Measurements from ENCODE around the gene ATXN7. TPM values are rescaled to one million over a fixed set of nuclear protein-coding genes. Genes with fewer than 3 reads are reported as not detected.

ATXN7 gene
- polyA plus RNA-seq, 1 donor from 2014 or later = 6.7 TPM

GRCh38 chr3:63892773-63893352, 29.2 kb downstream of the ATXN7 start:
- no peaks in the 10 kb centered on the region for H3K79me2 ChIP-seq (replicated peaks; ENCODE audit: insufficient read depth, low read length)
- no peak overlapping the region for H2AFZ ChIP-seq (ENCODE audit: low read depth, low read length)
- H3K4me2 ChIP-seq (ENCODE audit: low read length) = no peak overlapping the region
- no peak overlapping the region for H3K9ac ChIP-seq (ENCODE audit: low read length)
- no peaks in the 10 kb centered on the region for H3K9me3 ChIP-seq (ENCODE audit: low read length)
- no peaks in the 10 kb centered on the region for H3K36me3 ChIP-seq (ENCODE audit: insufficient read depth, low read length)
- no peaks in the 10 kb centered on the region for H3K9me2 ChIP-seq (ENCODE audit: insufficient read depth, low read length)
- no peak overlapping the region for H3K4me3 ChIP-seq (ENCODE audit: low read length)
- H4K20me1 ChIP-seq (ENCODE audit: insufficient read depth) = no peaks in the 10 kb centered on the region
- no peak for TF ChIP-seq SMC3 (conservative IDR thresholded peaks at IDR 0.05; ENCODE audit: poor library complexity)
- no peak for TF ChIP-seq MXI1 (conservative IDR thresholded peaks at IDR 0.05; ENCODE audit: poor library complexity, severe bottlenecking)
- no peak for TF ChIP-seq CTCF (IDR thresholded peaks at IDR 0.05; ENCODE audit: poor library complexity, severe bottlenecking)
- no peak for TF ChIP-seq EZH2 (IDR thresholded peaks at IDR 0.05; ENCODE audit: borderline replicate concordance, insufficient read depth, low read length, poor library complexity, severe bottlenecking)
- no peak for TF ChIP-seq EP300 (conservative IDR thresholded peaks at IDR 0.05; ENCODE audit: poor library complexity, severe bottlenecking)
- TF ChIP-seq TAF1 (IDR thresholded peaks at IDR 0.05; ENCODE audit: low read depth) = no peak
- no peak for TF ChIP-seq RAD21 (conservative IDR thresholded peaks at IDR 0.05)
- no peak for TF ChIP-seq REST (IDR thresholded peaks at IDR 0.05; ENCODE audit: borderline replicate concordance)
- TF ChIP-seq POLR2AphosphoS5 (IDR thresholded peaks at IDR 0.05) = no peak
- H3F3A ChIP-seq (ENCODE audit: insufficient read depth, low read length, poor library complexity, severe bottlenecking) = no peaks in the 10 kb centered on the region
- no peaks in the 10 kb centered on the region for H3K27me3 ChIP-seq (ENCODE audit: insufficient read depth, low read depth, low read length)
- no peak overlapping the region for H3K27ac ChIP-seq (ENCODE audit: low read length)

- Histone ChIP-seq H4K20me1 (ENCODE audit: insufficient read depth) (no peaks in the 10 kb centered on the region), H3F3A (ENCODE audit: insufficient read depth, low read length, poor library complexity, severe bottlenecking) (no peaks in the 10 kb centered on the region), H2AFZ (ENCODE audit: low read depth, low read length) (no peak overlapping the region), H3K4me2 (ENCODE audit: low read length) (no peak overlapping the region), H3K9me3 (ENCODE audit: low read length) (no peaks in the 10 kb centered on the region), H3K27ac (ENCODE audit: low read length) (no peak overlapping the region), H3K9ac (ENCODE audit: low read length) (no peak overlapping the region), H3K79me2 (replicated peaks; ENCODE audit: insufficient read depth, low read length) (no peaks in the 10 kb centered on the region), H3K9me2 (ENCODE audit: insufficient read depth, low read length) (no peaks in the 10 kb centered on the region), H3K27me3 (ENCODE audit: insufficient read depth, low read depth, low read length) (no peaks in the 10 kb centered on the region), H3K4me3 (ENCODE audit: low read length) (no peak overlapping the region), H3K36me3 (ENCODE audit: insufficient read depth, low read length) (no peaks in the 10 kb centered on the region)
- TF ChIP-seq MXI1 (conservative IDR thresholded peaks at IDR 0.05; ENCODE audit: poor library complexity, severe bottlenecking) (no peak), EZH2 (IDR thresholded peaks at IDR 0.05; ENCODE audit: borderline replicate concordance, insufficient read depth, low read length, poor library complexity, severe bottlenecking) (no peak), CTCF (IDR thresholded peaks at IDR 0.05; ENCODE audit: poor library complexity, severe bottlenecking) (no peak), REST (IDR thresholded peaks at IDR 0.05; ENCODE audit: borderline replicate concordance) (no peak), TAF1 (IDR thresholded peaks at IDR 0.05; ENCODE audit: low read depth) (no peak), RAD21 (conservative IDR thresholded peaks at IDR 0.05) (no peak), EP300 (conservative IDR thresholded peaks at IDR 0.05; ENCODE audit: poor library complexity, severe bottlenecking) (no peak), POLR2AphosphoS5 (IDR thresholded peaks at IDR 0.05) (no peak), SMC3 (conservative IDR thresholded peaks at IDR 0.05; ENCODE audit: poor library complexity) (no peak)
Observed at GRCh38 chr3:63895422-63896189, 31.9 kb downstream of the ATXN7 start.
